Measurements from ENCODE around the gene NUBP2.

NUBP2 gene

DNA sequence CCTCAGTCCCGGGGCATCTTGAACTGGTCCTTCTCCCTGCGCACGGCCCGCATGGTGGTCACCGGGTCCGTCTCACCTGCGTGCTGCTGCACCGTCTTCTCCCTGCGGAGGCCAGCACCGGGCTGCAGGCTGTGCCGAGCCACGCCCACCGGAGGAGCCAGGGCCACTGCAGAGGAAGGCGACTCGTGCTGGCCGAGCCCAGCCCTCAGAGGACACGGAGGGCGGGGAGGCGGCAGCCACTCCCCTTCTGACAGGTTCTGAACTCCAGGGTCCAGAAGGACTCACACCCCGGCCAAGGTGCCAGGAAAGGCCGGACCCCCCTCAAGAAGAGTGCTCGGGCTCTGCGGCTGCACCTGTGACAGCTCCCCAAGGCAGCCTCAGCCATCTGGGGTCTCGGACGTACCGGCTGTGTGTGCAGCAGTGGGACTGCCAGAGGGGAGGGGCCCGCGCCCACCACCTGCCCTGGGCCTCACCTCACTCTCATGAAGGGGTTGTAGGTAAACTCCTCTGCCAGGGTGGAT lies 26.6 kb downstream of the NUBP2 start:
- no peak for DNase-seq (ENCODE audit: low read depth)

GRCh38 chr16:1810106-1810505 lies 27.3 kb downstream of the NUBP2 start:
- no peak for DNase-seq (ENCODE audit: low read depth)

DNA sequence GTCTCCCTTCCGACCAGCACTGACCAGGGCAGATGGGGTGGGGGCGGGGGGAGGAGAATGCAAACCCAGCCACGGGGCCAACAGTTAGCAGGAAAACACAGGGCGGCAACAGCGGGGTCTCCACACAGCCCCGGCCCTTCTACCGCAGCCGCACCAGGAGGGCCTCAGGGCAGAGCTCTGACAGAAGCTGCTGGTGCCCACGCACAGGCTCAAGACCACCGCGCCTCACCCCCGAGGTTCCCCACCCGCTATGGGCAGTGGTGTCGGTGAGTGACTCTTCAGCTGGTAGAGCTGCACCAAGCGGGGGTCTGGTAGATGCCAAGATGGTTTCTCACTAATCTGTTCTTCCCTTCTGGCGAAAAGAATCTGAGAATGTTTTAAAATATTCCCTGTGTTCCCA lies 27.8 kb downstream of the NUBP2 start:
- DNase-seq (ENCODE audit: low read depth) = no peak

- peak; percentile 30 for DNase-seq (ENCODE audit: low read depth)
Observed at GRCh38 chr16:1812732-1813163, 30.0 kb downstream of the NUBP2 start.

- DNase-seq (ENCODE audit: low read depth) = no peak
Observed at GRCh38 chr16:1815461-1815860, 32.7 kb downstream of the NUBP2 start.

- no peak for DNase-seq (ENCODE audit: low read depth)
Observed at GRCh38 chr16:1816396-1817275, 33.9 kb downstream of the NUBP2 start.

DNA sequence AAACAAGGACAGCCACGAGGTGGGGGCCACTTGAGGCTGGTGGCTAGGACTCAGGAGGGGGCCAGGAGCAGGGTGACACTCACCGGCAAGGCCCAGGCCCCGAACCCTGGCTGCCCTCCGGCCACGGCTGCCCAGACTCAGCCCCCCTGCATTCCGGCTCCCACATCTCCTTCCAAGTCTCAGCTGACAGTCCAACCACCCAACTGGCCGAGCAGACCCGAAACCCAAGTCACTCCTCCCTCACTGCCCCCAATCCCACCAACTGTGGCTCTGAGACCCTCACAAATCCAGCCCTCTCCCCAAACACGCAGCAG lies 34.5 kb downstream of the NUBP2 start:
- no peak for DNase-seq (ENCODE audit: low read depth)

DNA sequence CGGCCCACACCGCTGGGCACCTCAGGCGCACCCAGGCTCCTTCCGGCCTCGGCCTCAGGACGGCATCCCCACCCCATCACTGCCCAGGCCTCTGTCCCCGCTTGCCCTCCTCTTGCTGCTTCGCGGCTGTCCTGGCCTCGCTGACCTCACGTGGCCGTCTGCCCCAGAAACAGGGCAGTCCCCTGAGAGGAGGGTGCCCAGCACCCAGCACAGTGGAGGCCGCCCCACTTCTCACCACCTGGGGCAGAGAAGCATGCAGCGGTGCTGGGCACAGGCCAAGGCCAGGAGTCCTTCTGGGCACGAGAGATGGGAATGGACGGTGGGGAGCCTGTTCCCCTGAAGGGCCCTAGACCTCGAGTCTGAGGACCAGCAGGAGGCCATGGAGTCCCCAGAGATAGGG lies 35.0 kb downstream of the NUBP2 start:
- no peak for DNase-seq (ENCODE audit: low read depth)

DNA sequence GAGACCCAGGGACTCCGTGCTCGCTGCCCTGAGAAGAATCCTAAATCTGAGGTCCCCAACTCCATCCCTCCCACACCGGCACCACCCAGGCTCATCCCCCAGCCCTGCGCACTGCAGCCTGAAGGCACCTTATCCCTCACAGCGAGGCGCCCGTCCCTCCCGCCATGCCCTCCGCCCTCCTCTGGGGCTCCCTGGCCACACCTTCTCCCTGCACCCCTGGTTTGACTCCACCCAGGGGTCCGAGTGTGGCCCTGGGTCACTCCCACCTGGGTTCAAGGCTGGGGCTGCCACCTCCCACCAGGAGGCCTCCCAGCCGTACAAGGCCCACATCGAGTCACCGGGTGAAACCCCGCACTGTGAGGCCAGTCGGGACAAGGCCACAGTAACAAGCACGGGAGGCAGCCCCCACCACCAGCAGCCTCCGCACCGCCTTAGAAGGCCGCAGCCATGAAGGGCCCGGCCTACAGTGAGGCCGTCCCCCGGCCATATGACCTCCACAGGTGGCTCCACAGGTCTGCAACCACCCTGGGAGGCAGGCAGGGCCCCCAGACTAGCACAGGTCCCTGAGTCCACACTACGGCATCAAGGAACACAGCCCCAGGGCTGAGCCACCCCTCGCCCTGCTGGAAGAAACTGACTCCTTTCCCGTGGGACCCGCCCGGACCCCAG lies 35.6 kb downstream of the NUBP2 start:
- no peak for DNase-seq (ENCODE audit: low read depth)

- DNase-seq (ENCODE audit: low read depth) = no peak
Observed at GRCh38 chr16:1818873-1819525, 36.2 kb downstream of the NUBP2 start.

GRCh38 chr16:1819611-1820010 lies 36.9 kb downstream of the NUBP2 start:
- DNase-seq (ENCODE audit: low read depth) = no peak

GRCh38 chr16:1820096-1820945 lies 37.6 kb downstream of the NUBP2 start:
- DNase-seq (ENCODE audit: low read depth) = no peak

DNA sequence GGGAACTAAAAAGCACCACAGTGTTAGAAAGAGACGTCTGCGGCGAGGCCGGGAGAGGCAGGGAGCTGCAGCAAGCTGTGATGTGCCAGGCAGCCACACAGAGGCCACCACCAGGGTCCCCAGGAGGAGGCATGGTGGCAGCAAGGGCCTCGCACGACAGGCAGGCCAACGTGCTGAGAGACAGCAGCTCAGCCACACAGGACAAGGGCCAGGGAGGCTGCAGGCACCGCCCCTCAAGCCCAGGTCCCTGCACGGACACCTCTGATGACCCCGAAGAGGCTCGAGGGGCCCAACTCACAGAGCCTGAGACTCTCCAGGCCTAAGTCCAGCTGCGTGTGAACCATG lies 38.2 kb downstream of the NUBP2 start:
- DNase-seq (ENCODE audit: low read depth) = no peak

GRCh38 chr16:1821861-1822611 lies 39.3 kb downstream of the NUBP2 start:
- no peak for DNase-seq (ENCODE audit: low read depth)

DNA sequence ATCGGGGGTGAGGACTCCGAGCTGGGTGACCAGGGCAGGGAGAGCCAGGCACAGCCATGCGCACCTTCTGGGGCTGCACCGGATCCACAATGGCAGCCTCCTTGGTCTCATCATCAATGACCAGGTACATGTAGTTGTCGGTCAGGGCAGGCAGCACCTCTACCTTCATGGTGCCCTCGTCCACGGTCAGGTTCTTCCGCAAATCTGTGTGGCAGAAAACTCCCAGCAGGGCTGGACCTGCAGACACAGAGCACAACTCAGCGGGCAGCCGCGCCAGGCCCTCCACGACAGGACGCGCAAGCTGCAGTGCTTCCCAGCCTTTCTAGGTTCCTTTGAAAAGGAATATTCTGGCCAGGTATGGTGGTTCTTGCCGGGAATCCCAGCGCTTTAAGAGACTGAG lies 40.0 kb downstream of the NUBP2 start:
- DNase-seq (ENCODE audit: low read depth) = no peak

GRCh38 chr16:1823821-1824220 lies 41.1 kb downstream of the NUBP2 start:
- DNase-seq (ENCODE audit: low read depth) = no peak

DNA sequence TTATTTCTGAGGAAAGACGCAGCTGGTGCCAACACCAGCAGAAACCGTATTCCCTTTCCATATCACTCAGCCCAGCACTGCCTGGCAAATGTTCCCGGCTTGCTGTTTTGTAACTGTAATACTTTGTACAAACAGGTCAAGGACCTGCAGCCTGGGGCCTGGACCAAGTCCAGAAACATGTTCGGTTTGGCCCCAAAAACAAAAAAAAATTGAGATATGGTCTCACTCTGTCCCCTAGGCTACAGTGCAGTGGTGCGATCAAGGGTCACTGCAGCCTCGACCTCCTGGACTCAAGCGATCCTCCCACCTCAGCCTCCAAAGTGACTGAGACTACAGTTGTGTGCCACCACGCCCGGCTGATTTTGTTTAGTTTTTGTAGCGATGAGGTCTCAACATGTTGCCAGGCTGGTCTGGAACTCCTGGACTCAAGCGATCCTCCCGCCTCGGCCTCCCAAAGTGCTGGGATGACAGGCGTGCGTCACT lies 42.7 kb downstream of the NUBP2 start:
- no peak for DNase-seq (ENCODE audit: low read depth)

- DNase-seq (ENCODE audit: low read depth) = peak; percentile 63
Observed at GRCh38 chr16:1825864-1826690, 43.3 kb downstream of the NUBP2 start.

DNA sequence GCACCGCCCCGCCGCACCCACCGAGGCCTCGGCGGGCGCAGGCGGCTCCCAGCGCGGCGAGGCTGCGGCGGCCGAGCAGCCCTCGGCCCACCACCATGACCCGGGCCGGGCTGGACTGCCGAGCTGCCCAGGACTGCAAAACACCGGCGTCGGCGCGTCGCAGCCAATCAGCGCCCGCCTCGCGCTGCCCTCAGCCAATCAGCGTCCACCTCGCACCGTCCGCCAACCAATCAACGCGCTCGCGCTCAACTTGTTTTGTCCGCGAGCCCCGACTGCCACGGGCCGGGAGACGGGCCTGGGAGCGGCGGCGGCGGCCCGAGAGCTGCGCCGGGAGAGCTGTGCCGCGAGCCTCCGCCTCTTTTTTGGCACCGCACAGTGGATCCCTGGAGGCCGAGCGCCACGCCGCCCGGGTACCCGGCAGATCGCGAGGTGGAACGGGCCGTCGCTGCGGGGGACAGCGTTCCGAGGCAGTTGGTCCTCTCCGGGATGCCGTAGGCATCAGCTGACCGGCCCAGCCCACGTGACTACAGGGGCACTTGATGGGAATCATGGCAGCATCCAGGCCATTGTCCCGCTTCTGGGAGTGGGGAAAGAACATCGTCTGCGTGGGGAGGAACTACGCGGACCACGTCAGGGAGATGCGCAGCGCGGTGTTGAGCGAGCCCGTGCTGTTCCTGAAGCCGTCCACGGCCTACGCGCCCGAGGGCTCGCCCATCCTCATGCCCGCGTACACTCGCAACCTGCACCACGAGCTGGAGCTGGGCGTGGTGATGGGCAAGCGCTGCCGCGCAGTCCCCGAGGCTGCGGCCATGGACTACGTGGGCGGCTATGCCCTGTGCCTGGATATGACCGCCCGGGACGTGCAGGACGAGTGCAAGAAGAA lies 44.2 kb downstream of the NUBP2 start, which contains the start of the genes FAHD1 and HAGH:
Gene FAHD1 (plus strand): TSS at position 516 of the 883 bp plus-strand sequence. CDS start 33 bp downstream, at position 549.
Gene HAGH (minus strand): TSS at position 135 of the 883 bp plus-strand sequence. CDS start 38 bp downstream, at position 97.
- peak; percentile 86 for DNase-seq (ENCODE audit: low read depth)
